LoVo (cell line): ENCODE data around the gene MGP.
A peak's percentile ranks its signal among the peaks of the same experiment; 100 is the strongest.

Experiments
- DNase-seq: peaks from one replicate; pipeline ENCODE4 v3.0.0-alpha.2; 2016; ENCODE audit warnings: low spot score

Gene MGP

DNA sequence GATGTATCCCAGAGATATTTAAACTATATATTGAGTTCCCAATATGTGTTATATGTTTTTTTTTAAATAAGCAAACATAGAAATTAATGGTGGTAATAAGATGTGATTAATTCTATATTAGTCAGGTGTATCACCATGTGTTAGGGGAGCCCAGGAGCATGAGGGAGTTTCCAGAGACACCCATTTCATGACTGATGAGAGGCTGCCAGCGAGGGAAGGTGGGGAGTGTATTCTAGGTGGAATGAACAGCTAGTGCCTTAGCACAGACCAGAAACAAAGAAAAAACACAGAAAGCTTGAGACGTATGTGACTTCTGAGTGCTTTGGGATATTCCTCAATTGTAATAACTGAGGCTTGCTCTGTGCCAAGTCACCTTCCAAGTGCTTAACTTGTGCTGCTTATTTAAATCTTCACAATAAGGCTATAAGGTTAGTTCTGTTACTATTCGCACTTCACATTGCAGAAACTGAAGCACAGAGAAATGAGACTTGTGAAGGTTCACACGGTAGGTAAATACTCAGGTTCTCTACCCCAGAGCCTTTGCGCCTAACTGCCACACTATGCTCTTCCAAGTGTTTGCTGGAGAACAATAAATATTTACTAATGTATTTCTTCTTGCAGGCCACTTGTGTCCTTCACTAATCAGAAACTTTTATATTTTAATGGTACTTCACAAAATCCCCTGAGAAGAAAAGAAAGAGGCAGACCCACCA, 17.9 kb upstream of the MGP start:
- DNase-seq, result no peak

DNA sequence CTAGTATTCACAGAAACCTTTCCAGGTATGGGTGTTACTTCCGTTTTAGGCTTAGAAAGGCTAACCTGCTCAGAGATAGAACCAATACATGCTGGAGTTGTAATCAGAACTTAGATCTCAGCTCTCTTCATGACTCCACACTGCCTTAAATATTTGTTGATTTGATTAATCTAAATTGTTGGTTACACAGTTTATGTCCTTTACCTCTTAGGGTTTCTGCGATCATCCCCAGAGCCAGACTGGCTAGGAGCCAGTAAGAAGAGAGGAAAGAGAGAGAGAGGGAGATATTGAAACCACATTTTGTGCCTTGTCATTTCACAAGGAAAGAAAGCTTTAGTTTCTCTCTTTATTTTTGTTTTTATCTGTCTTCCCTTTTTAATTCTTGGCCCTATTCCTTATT, 16.8 kb upstream of the MGP start:
- no peak for DNase-seq

DNA sequence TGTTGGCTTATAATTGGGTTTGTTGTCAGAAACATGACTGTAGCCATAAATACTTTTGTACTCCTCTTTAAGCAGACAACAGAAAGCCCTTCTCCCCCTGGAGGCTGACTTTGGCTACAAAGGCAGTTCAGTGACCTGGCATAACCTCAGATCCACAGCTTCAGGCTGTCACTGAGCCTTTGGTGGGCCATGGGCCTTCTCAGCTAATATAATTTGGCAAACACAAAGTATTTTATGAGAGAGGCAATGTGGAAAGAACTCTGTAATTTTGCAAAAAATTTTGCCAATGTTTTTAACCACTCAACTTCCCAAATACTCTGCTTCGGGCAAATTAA, 15.5 kb upstream of the MGP start:
- no peak for DNase-seq

DNA sequence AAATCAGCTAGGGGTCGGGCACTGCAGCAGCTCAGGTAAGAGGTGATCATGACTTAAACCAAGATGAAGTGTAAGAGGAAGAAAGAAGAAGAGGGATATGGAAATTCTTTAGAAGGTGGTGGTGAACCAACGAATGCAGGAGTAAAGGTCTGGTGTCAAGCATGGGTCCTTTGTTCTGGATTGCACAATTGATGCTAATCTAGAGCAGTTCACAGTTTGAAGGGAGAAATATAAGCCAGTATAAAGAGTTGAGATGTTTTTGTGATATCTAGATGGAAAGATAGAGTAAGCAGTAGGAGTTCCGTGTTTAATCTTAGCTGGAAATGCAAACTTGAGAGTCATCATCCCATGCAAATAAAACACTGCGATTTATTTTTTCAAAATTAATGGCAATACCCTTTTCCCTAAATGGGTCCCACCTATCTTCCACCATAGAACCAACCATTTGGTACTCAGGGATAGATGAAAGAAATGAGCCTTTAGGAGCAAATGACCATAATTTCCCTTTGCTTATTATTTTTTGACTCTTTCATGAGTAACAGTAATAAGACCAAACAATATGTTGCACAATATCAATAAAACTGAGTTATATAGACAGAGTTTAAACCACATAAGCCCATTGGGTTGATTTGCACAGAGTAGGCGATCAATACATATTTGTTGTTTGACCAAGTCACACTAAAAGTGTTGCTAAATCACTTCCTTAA, 15.0 kb upstream of the MGP start:
- no peak for DNase-seq

DNA sequence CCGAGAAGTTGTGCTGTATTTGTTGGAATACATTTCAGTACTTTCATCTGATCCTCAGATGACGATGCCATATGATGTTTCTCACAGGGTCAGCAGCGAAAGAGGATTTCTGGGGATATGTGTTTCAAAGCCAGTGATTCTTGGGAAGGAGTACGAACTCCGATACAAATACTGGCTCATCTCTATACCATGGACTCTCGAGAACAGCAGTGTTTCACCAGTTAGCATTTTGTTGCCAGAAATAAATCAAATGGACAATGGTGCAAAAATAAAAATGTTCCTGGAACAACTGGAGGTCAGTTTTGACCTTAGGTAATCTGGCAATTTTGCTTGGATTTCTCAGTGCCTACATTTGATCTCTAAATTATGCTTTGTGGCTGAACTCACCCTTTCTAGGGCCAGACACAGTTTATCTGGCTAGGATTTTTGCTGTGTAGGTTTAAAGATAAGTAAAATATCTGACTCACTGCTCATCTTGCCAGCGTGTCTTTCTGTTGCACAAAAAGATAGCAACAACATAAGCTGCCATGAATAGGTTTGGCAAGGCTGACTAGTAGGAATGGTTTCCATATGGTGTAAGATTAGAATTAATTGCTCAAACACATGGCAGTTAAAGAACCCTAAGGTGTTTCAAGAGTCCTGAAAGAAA, 11.0 kb upstream of the MGP start:
- no peak for DNase-seq

DNA sequence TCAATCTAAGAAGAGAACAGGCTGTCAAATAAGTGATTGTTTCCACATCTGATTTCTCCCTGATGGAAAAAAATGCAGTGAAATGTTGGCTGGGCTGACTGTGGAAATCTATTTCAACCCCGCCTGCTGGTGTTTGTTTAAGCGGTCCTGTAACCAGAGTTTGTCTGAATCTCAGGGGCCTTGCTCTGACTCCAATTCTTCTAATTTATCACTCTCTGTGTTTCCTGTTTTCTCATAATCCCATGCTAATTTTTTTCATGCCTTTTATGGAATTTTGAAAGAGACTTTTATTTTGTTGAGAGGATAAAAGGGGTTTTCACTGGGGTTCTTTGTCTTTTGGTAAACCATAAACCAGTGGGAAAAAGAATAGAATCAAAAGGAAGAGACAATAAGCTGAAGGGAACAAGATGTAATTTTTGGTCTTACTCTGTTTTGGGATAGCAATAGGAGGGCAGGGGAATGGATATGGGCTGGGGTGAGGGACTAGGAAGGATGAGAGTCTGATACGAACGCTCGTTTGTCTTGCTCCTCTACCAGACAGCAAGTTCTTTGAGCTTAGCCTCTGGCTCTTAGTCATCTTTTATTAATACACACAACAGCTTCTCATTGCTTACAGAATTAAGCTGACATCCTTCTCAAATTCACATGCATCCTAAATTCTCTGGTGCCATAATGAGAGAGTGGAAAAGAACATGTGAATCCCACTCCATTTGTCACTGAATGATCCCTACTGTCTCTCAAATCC, 8.0 kb upstream of the MGP start:
- no peak for DNase-seq

DNA sequence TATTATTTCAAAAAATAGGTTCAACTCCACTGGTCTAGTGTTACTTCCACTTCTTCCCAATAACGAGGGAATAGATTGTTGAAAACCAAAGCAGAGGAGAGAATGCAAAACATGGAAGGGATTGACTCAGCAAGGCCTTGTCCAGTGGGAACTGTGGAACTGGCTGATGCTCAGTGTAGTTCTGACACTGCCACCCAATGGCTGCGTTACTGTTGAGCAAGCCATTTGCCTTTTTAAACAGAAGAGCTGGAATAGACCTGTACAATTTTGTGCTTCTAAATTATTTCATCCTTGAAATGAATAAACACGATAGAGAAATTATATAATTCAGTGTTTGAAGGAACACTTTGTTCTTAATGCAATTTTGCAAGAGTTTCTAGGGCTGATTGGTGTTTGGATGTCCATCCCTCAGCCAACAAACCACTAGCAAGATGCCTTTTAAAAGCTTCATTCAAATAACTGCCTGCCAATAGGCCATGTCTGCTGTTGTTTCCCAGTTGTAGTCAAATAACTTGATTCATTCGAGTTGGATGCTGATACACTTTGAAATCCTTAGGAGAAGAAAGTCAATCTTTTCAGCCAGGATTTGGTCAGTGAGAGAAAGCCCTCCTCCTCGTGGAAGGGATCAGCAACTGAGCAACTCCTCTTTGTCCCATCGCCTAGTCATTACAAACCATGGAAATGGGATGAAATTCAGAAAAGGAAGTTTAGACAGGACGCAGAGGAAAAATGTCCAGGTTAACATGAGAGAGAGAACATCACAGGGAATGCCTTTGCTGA, 7.3 kb upstream of the MGP start:
- no peak for DNase-seq

DNA sequence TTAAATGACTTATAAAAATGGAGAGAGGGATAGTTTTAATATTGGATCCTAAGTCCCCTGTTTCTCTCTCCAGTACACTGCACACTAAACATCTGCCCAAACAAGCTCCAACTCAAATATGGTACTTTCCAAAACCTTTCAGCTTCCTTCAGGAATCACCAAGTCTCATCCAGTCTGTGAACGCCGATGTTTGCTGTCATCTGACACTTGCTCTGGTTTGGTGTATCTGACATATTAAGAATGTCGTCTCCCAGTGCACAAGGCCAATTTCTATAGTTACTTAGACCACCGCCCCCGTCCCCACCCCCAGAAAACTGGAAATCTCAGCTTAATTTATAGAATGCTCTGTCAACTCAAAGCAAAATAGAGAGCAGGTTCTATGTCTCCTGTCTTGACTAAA, 5.0 kb upstream of the MGP start:
- DNase-seq, result no peak

DNA sequence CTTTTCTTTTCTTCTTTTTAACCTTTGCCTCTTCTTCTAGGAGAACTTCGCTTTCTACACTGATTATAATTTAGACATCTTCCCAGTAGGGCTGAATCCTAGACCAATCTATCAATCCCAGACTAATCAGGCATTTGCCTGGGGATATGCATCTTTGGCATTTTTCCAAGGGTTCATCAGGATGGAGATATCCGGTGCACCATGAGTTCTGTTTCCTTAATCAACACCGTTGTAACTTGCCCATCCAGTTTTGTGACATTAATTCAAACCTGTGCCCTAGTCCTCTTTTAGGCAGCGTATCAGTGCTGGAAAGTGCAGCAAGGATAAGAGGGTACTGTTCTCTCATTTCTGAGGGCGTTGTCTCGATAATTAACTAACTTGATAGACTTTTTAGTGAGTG, 617 bp upstream of the MGP start:
- DNase-seq, result no peak

DNA sequence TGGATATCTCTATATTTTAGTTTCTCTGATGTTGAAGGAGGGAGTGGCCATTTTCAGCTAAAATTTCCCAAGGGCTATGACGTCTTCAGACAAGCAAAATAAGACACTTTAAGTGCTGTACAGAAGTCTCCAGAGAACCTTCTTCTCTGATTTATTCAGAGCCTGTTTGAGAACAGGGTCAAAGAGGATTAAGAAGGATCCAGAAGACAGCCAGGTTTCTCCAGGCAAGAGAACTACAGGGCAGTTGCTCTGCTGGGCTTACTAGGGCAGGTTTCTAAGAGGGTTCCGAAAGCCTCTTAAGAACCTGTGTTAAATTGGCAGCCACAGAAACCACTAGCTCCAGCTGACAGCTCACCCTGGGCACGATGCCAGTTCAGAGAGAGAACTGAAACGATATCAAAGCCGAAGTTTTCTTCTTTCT, 1.2 kb downstream of the MGP start:
- DNase-seq, result peak; percentile 57

DNA sequence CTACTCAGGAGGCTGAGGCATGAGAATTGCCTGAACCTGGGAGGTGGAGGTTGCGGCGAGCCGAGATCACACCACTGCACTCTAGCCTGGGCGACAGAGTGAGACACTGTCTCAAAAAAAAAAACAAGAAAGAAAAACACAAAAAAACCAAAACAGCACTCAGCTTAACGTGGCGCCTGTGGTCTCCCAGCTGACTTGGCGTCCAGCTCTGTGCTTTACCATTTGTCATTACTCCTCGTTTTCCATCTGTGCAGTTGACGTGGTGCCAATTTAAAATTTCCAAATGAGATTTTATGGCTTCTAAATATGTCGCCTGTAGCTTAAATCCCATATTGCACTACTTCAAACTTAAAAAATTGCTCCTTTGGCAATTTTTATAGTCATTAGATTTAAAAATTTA, 2.0 kb downstream of the MGP start:
- DNase-seq, result no peak

DNA sequence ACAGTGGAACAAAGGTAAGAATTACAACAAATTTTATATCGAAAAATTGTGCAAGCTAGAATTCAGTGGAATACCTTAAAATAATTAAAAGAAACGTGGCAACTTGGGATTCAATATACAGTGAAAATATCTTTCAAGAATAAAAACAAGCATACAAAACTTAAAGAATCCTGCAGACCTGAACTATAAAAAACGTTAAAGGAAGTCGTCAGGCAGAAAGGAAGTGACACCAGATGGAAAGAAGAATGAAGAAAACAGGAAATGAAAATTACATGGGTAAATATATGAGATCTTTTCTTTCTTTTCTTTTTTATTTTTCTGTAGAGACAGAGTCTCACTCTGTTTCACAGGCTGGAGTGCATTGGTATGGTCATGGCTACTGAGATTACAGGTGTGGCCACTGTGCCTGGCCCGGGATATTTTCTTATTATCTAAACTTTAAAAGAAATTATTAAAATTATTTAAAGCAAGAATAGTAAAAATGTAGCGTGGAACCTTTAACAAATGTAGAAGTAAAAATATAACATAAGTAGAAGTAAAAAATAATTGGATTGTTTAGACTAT, 4.7 kb downstream of the MGP start:
- DNase-seq, result no peak

DNA sequence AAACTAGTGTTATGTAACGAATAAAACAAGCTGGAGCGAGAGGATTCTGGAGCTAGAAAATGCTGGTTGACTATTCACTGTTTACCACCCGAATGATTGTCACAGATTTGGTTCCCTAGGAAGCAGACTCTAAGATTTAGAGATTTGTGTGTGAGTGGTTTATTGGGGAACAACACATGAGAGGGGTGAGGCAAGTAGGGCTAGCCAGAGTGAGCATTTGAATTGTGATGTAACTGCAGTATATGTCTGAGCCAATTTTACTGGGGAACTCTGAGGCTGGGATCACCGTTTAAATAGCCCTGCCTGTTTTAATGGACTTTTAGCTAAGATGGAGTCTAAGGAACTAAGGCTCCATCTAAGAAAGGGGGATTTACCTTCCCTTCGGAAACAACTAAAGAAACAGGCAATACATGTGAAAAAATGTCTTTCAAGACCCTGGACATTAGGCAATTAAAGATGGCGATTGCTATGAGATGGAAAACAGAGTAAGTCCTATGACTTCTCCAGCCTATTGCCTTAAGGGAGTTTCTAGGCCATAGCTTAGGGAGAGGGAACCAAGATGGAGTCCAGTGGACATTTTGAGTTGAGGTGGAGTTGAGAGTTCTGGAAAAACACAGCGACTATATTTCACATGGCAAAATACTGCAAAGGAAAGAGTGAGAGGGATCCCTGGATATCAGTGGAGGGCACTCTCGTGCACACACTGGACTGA, 6.3 kb downstream of the MGP start:
- no peak for DNase-seq

DNA sequence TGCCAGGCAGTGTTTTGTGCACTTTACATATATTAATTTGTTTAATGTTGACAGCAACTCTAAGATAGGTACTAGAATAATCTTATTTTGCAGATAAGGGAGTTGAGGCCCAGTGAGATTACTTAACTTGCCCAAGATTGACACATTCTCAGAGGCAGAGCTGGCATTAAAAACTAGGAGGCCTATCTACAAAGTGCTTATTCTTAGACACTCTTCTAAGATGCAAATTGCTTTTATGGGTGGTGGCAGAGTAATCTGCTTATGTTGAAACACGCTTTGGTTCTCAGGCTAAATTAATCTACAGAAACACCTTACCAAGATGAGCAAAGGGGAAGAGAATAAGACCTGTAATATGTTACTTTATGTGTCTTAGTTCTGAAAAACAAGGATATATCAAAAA, 7.2 kb downstream of the MGP start:
- DNase-seq, result no peak

DNA sequence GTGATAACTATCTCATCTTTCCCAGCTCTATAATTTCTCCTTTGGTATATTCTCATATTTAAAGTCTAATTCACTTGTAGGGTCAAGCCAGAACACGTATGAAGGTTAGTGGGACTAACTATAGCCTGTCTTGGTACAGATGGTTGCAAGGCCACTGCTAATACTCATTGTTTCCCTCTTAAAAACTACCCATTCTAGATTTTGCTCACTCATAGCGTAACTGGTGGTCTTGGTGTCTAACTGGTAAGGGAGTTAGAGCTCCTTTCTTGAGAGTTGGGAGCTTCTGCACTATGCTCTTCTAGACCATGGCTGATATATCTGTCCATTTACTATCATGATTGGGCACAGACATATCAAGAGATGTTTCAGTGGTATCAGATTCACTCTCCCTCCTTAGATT, 8.8 kb downstream of the MGP start:
- DNase-seq, result no peak

DNA sequence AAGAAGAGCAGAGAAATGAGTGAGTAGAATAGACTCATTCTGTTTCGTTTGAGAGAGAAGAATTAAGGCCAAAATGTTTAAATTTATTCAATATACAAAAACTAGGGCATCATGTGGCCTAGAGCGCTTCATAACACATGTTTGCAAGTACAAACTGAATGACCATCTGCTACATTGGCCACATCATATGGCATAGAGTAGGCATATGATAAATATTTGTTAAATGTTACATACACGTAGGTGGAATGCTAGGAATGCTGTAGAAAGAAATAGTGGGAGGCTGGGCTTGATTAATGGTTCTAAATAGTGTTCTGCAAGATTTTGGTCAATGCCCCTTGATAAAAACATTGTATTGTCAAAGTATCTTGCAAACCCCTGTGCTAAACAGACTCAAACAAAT, 10.8 kb downstream of the MGP start:
- no peak for DNase-seq

DNA sequence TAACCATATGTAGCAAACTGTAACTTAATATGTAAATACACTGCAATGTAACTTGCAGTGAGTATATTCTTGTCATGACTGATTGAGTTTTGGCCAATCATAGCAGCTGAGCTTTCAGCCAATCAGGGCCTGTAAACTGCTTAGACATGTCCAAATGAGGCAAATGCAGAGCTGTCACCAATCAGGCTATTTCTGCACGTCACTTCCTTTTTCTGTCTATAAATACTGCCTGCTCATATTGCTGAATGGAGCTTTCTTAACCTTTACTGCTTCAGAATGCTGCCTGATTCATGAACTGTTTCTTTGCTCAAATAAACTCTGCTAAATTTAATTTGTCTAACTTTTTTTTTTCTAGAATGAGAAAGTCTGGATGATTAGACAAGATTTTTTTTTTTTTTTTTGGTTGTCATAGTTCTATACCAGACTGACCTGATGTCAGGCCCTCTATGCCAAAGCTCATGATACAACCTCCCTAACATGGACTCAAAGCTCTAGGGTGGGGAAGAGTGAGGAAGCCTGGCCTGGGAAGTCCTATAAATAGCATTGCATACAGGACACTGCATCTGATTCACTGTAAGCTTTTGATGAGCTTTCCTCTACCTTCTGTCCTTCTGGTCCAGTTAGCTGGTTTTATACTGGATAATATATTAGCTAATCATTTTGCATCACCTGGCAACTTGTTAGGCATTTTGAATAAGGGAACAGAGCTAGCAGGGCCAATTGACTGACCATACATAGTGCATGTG, 12.0 kb downstream of the MGP start:
- no peak for DNase-seq

DNA sequence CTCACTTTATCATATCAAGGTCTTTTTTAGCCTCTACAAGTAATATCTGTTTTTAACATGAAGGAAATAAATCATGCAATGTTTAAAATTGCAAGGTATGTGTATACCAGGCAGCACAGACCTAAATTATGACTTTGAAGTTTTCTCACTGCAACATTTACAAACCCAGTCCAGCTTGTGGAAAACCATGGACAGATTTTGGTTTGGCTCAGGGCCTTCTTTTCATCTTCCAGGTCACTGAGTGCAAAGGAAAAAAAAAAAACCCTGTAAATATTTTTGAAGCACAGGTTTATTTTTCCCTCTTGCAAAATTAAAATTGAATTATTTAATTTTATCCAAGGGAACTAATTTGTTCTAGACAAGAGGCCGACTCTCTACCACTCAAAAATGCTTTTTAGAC, 13.8 kb downstream of the MGP start:
- DNase-seq, result no peak

DNA sequence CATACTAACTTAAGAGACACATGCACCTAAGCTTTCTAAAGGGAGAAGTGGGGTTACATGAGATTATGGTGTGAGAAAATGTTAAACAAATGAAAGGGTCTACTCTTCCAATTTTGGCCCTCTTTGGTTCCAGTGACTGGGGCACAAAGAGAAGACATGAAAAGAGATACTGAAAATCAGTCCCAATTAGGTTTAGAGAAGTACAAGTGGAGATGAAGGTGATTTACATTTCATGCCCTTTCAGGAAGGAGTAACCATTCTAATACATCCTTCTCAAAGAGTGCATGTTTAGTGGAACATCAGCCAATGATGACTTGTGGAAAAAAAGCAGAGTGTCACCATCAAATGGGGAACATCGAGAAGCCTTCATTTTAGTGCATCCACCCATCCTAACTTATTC, 14.4 kb downstream of the MGP start:
- no peak for DNase-seq

DNA sequence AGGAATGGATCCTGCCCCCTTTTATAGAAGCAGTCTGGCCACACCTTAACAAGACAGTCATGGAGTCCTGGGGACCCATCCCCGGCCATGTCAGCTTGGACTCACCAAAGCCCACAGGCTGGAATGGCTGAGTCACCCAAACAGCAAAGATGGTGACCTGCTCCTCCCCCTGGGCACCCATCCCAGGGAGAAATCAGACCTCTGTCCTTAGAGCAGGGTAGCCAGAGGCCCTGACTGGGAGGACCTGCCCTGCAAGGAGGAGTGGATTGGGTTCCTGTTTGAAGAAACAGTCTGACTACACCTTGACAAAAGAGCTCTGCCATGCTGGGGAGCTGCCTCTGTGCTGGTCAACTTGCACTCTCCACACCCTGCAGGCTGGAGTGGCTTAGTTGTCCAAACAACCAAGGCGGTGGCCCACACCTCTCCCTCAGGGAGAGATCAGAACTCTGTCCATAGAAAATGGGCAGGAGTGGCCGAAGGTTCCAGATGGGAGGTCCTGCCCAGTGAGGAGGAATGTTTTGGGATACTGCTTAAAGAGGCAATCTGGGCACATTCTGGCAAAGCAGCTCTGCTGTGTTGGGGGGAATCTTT, 16.6 kb downstream of the MGP start:
- DNase-seq, result no peak
